Natural killer cell (primary cell): ENCODE data around the gene PCK2. TPM values are rescaled to one million over a fixed set of nuclear protein-coding genes. Genes with fewer than 3 reads are reported as not detected.

ENCODE experiments used
- ATAC-seq, 3 donors: fragments of 150-1000 bp in 2 of 3; fragments of 200-7000 bp in 1 of 3; cut with Tn5 transposase; 1 replicate in 1 of 3; 2 replicates in 2 of 3; pipeline ENCODE4 v1.10.0; 2021; ENCODE audit warnings: mild to moderate bottlenecking in 2 of 3, moderate library complexity in 2 of 3
- DNase-seq, 2 donors: peaks; one replicate each; pipeline versions ENCODE4 v3.0.0 to v3.0.0-alpha.2; 2013 to 2021; ENCODE audit warnings: mixed read lengths in 1 of 2
- H3K27ac ChIP-seq: one replicate; pipeline ENCODE4 v1.5.1; 2013; ENCODE audit warnings: mild to moderate bottlenecking, low read length
- H3K27me3 ChIP-seq: one replicate; pipeline ENCODE4 v1.6.1; 2013; ENCODE audit warnings: low read length; ENCODE audit not compliant: control insufficient read depth, insufficient read depth
- H3K36me3 ChIP-seq: one replicate; pipeline ENCODE4 v1.6.1; 2013; ENCODE audit warnings: low read length; ENCODE audit not compliant: control insufficient read depth, insufficient read depth
- H3K4me1 ChIP-seq: one replicate; pipeline ENCODE4 v1.6.1; 2013; ENCODE audit warnings: low read length; ENCODE audit not compliant: control insufficient read depth, insufficient read depth
- H3K4me3 ChIP-seq: one replicate; pipeline ENCODE4 v1.5.1; 2013; ENCODE audit warnings: low read length
- H3K9me3 ChIP-seq: one replicate; pipeline ENCODE4 v1.6.1; 2013; ENCODE audit warnings: low read length; ENCODE audit not compliant: control insufficient read depth, insufficient read depth
- H3K27ac Mint-ChIP-seq, 2 donors: one replicate each; pipeline ENCODE4 v1.8.0; 2022; ENCODE audit warnings: mild to moderate bottlenecking in 2 of 2, mixed read lengths in 2 of 2, moderate library complexity in 1 of 2
- H3K27me3 Mint-ChIP-seq, 2 donors: one replicate each; pipeline ENCODE4 v1.8.0; 2022; ENCODE audit warnings: low read depth in 2 of 2, mixed read lengths in 2 of 2
- H3K36me3 Mint-ChIP-seq: one replicate; pipeline ENCODE4 v1.8.0; 2022; ENCODE audit warnings: mixed read lengths
- H3K4me1 Mint-ChIP-seq, 2 donors: one replicate each; pipeline ENCODE4 v1.8.0; 2022; ENCODE audit warnings: mixed read lengths in 2 of 2
- H3K4me3 Mint-ChIP-seq: one replicate; pipeline ENCODE4 v1.8.0; 2022; ENCODE audit warnings: mild to moderate bottlenecking, moderate library complexity, mixed read lengths
- H3K9me3 Mint-ChIP-seq, 2 donors: one replicate each; pipeline ENCODE4 v1.8.0; 2022; ENCODE audit warnings: mixed read lengths in 2 of 2
- CTCF ChIP-seq: fragments of 200-600 bp; IDR thresholded peaks from one replicate; pipeline ENCODE4 v1.8.0; 2022; ENCODE audit warnings: antibody characterized with exemption
- WGBS: methylation state at CpG from one replicate; pipeline ENCODE4 v1.1.7; 2013; ENCODE audit warnings: missing lambda C conversion rate; ENCODE audit not compliant: insufficient coverage; 5-methylcytosine and 5-hydroxymethylcytosine counted together
- intact Hi-C: fragments of 100-400 bp; cut with micrococcal nuclease; formaldehyde crosslinking; loops from one replicate; pipeline ENCODE4 v1.14.2; 2022
- total RNA-seq, 4 donors: library from RNA; stranded (reverse); fragments of 120-200 nt in 1 of 4; gene quantifications; one replicate each; pipeline versions ENCODE4 v1.2.3 to v1.2.4, GENCODE V29; 2013 to 2022

The PCK2 gene
- total RNA-seq, 3 donors from 2014 or later (not counting 1 experiment from before 2014, with no cell fraction given) = 9.8 to 13.8 (median 12.3) TPM

GRCh38 chr14:24082411-24083080, 11.6 kb upstream of the PCK2 start:
- Mint-ChIP-seq H3K36me3 (no peaks in the 10 kb centered on the region), H3K9me3 (no peaks in the 10 kb centered on the region)
- no peaks in the 10 kb centered on the region for H3K36me3 ChIP-seq

GRCh38 chr14:24083462-24083861, 10.6 kb upstream of the PCK2 start:
- no peak for DNase-seq
- ATAC-seq = no peak
- H3K36me3 ChIP-seq = no peaks in the 10 kb centered on the region
- no peaks in the 10 kb centered on the region for H3K27me3 ChIP-seq
- TF ChIP-seq CTCF = no peak
- no peaks in the 10 kb centered on the region for H3K9me3 Mint-ChIP-seq
- no peaks in the 10 kb centered on the region for H3K9me3 ChIP-seq
- no peak overlapping the region for H3K27ac ChIP-seq
- H3K4me1 Mint-ChIP-seq = peaks cover 14 to 20% of the 10 kb centered on the region in 2 donors
- peak overlapping the region; percentile 56 for H3K4me3 Mint-ChIP-seq
- H3K4me3 ChIP-seq = no peak overlapping the region
- H3K36me3 Mint-ChIP-seq = no peaks in the 10 kb centered on the region
- peaks cover 15% of the 10 kb centered on the region for H3K4me1 ChIP-seq
- peak overlapping the region in 1 of 2 donors; percentile 7 for H3K27ac Mint-ChIP-seq
- intact Hi-C loops = no loop called here
- WGBS = 98% methylated on average over 3 of the region's 3 CpGs
- no peaks in the 10 kb centered on the region for H3K27me3 Mint-ChIP-seq

More at GRCh38 chr14:24082411-24083080, 11.6 kb upstream of the PCK2 start:
- Mint-ChIP-seq H3K27me3 (no peaks in the 10 kb centered on the region), H3K27ac (peak overlapping the region; percentile 7 to 61), H3K4me3 (peak overlapping the region; percentile 90), H3K4me1 (peaks cover 14 to 20% of the 10 kb centered on the region in 2 donors)
- DNase-seq (no peak), ATAC-seq (no peak)
- Histone ChIP-seq H3K4me3 (no peak overlapping the region), H3K9me3 (no peaks in the 10 kb centered on the region), H3K4me1 (peaks cover 15% of the 10 kb centered on the region), H3K27me3 (no peaks in the 10 kb centered on the region), H3K27ac (no peak overlapping the region)
- 92% methylated on average over 5 of the region's 5 CpGs for WGBS
- intact Hi-C loops = no loop called here
- no peak for TF ChIP-seq CTCF

- WGBS = 98% methylated on average over 2 of the region's 2 CpGs
- intact Hi-C loops = no loop called here
Observed at GRCh38 chr14:24084440-24084839, 9.7 kb upstream of the PCK2 start.

More at GRCh38 chr14:24084440-24084839, 9.7 kb upstream of the PCK2 start:
- no peak for DNase-seq
- H3K27ac ChIP-seq = no peak overlapping the region
- Mint-ChIP-seq H3K9me3 (no peaks in the 10 kb centered on the region), H3K4me1 (peaks cover 14 to 20% of the 10 kb centered on the region in 2 donors), H3K4me3 (no peak overlapping the region), H3K36me3 (no peaks in the 10 kb centered on the region), H3K27ac (no peak overlapping the region), H3K27me3 (no peaks in the 10 kb centered on the region)
- no peak overlapping the region for H3K4me3 ChIP-seq
- ATAC-seq = no peak
- no peaks in the 10 kb centered on the region for H3K9me3 ChIP-seq
- no peaks in the 10 kb centered on the region for H3K27me3 ChIP-seq
- no peak for TF ChIP-seq CTCF
- peaks cover 15% of the 10 kb centered on the region for H3K4me1 ChIP-seq
- H3K36me3 ChIP-seq = no peaks in the 10 kb centered on the region
